NCI-H2196 (cell line): ENCODE data around the gene RAB20.

Experiments used
- DNase-seq: peaks from one replicate; lab custom pipeline; 2025; ENCODE audit not compliant: unreplicated experiment; lab: John Stamatoyannopoulos, UW

RAB20 gene

DNA sequence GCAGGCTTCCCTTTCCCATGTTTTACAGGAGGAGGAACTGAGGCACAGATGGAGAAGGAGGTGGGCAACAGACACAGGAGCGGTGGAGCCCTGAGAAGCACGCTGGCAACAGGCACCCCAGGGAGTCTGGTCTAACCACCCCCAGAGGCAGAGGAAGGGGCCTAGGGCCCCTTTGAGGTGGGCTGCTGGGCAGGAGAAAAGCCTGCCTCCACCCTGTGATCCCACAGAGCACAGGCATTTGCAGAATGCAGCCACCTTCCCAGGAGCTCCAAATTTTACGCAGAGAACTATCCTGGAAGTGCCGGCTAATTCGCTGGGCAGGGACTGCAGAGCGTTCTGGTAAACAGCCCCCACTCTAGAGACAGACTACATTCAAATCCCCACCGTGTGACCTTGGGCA lies 30.4 kb downstream of the RAB20 start:
- DNase-seq, result no peak

DNA sequence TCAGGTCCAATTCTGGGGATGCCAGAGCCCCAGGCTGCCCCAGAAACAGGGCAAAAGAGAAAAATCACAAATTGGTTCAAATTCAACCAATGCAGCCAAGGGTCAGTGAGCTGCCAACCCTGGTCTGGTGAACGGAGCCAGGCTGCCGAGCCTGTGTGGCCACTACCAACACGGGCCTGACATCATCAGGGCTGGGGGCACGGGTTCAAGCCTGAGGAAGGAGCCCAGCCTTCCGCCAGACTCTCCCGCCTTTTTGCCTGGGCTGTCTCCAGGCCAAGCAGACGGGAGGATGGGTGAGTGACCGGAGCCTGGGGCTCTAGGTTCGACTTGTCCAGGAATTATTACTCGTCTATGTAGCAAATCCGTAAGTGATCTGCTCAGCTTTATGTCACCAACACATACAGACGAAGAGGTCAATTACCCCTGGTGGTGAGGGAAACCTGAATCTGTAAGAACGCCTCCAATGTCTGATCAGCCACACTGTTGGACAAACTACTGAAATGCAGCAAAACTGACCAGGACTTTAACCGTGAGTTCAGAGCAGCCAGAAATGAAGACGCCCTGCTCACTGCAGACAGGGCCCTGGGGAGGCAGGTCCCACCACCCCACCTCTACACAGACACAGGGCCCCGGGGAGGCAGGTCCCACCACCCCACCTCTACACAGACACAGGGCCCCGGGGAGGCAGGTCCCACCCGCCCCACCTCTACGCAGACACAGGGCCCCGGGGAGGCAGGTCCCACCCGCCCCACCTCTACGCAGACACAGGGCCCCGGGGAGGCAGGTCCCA lies 31.8 kb downstream of the RAB20 start:
- no peak for DNase-seq

- no peak for DNase-seq
Observed at GRCh38 chr13:110528911-110529310, 32.6 kb downstream of the RAB20 start.

GRCh38 chr13:110528371-110528770 lies 33.2 kb downstream of the RAB20 start:
- no peak for DNase-seq

DNA sequence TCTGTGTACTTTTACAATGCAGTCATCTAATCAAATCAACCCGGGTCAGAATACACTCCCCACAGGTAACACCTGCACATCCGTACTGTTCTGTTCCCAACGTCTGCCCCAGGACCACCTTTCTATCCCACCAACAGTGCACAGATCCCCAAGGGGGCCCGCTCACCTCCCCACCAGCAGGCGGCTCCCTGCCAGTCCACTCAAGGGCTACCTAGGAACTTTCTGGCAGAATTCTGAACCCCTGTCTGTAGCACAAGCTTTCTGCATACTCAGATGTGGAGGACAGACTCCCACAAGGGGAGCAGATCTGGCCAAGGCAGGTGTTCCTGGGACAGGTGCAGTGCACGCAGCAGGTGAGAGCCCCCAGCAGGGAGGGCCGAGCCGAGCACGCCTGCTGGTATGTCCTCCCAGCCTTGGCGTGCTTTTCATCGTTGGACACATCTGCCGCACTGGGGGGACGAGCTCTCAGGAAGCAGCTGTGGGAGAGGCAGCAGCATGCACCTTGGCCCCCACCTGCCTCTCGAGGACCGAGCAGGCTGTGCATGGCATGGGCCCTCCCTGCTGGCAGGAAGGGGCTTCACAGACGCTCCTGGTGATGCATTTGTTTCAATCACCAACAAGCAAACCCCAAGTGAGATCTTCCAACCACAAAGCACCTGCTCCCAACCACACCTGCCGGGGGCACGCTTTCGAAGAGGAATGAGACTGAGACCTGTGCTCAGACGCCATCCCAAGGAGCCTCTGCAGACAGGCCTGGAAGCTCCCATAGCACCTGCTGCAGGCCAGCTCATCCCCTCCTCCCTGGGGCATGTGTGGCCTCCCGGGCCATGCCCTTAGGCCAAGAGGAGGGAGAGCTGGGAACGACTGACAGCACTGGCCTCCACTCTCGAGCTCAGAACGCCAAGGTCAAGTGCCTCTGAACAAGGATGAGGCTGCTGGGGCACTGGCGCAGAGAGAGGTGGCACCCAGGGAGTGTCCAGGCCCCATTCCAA lies 35.9 kb downstream of the RAB20 start:
- DNase-seq, result peak; percentile 72

- peak; percentile 44 for DNase-seq
Observed at GRCh38 chr13:110524541-110525257, 36.8 kb downstream of the RAB20 start.

DNA sequence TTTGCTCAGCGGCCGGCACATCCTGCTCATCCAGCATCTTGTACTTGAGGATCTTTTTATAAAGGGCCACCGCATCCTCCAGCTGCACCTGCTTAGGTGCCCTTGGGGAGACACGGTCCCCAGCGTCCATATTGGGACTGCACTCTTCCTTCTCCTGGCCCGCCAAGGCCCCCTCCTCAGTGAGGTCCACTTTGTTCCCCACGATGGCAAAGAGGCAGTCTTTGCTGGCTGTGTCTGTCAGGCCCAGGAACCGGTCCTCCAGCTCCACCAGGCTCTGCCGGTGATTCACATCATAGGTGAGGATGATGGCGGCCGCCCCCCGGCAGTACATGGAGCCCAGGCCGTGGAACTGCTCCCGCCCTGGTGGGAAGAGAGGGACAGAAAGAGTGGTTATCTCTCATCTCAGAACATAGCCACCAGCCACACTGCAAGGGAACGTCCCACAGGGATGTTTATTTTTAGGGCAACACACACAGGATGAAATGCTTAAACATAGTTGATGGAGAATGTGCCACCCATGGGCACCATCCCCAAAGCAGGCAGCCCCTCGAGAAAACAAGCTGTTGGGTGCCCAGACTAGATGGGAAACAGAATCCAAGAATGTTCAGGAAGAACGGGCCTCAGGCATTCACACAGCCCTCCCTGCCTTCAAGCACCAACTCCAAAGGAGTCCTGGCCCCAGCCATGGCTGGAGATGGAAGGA lies 37.5 kb downstream of the RAB20 start:
- DNase-seq, result no peak

DNA sequence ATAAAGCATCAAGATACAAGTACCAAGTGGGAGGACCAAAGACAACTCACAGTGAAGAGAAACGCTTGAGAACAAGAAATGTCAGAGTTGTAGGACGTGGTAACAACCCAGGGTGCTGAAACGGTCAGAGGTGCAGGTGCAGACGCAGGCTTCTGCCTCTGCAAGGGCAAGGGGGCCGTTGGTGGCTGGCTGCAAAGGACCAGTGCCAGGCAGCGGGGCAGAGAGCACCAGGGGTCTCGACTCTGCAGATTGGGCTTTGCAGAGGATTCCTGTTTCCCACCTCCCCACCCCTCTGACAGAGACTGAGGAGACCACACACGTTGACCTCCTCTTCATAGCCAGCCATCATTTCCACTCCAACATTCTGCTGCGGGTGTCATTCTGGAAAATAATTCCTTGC lies 38.3 kb downstream of the RAB20 start:
- DNase-seq, result no peak

DNA sequence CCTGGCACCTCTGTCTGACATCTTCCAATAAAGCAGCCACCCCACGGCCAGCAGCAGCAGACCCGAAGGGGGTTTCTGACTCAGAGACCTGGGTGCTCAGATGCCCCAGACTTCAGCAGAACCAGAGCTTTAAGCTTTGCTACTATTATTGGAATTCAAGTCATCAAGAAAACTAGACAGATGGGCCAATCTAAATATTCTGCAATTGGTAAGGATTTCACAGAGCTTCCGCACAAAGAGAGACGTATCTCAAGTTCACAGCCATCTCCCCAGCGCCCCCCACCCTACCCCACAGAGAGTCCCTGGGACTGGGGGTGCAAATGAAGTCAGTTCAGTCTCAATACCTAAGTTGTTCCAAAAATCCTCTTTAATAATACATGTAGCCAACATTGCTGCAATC lies 38.8 kb downstream of the RAB20 start:
- DNase-seq, result no peak

DNA sequence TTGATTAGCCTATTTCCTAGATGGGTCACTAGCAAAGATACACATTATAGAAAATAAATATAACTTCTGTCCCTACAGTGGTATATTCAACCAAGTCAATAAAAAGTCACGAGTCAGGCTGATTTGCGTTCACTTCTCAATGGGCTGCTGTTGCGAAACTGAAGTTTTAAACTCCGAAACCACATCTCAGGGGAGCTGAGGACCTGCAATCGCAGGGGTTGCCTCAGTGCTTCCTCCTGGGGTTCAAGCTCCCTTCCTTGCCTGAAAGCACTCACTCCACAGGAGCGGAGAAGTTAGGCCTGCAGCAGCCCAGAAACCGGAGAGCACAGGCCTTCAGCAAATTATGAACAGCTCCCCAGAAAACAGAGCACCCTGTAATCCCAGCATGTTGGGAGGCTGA lies 39.6 kb downstream of the RAB20 start:
- DNase-seq, result no peak

- DNase-seq, result no peak
Observed at GRCh38 chr13:110521296-110521680, 40.2 kb downstream of the RAB20 start.

- DNase-seq, result no peak
Observed at GRCh38 chr13:110520431-110521295, 40.9 kb downstream of the RAB20 start.

- no peak for DNase-seq
Observed at GRCh38 chr13:110519506-110519905, 42.0 kb downstream of the RAB20 start.

- DNase-seq, result no peak
Observed at GRCh38 chr13:110519046-110519445, 42.5 kb downstream of the RAB20 start.

DNA sequence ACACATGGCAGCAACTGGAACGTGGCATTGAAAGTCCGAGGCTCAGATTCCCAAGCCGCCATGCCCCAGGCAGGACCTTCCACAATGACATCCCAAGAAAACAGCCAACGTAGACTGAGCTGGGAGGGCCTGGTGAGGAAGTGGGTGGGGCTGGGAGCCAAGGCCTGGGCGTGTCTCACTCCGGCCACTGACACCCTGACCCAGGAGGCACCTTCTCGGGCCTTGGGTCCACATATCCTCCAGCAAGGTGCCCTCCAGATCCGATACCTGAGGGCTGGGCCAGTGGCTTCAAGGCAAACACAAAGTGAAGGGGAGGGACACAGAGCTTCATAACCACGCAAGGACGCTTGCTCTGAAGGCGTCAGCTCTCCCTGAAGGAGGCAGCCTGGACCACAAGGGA lies 43.0 kb downstream of the RAB20 start:
- DNase-seq, result no peak

DNA sequence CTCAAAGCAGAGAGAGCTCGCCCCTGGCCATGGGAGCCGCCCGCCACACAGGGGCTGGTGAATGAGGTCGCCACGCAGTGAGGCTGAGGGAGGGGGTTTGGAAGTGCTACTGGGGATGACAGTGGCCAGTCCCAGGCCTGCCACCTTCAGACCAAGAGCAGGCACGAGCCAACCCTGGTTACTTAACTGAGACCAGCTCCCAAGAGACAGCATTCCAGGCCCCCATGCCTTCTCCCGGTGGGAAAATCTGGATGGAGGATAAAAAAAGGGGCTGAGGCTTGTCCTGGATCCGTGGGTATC lies 43.3 kb downstream of the RAB20 start:
- DNase-seq, result no peak

DNA sequence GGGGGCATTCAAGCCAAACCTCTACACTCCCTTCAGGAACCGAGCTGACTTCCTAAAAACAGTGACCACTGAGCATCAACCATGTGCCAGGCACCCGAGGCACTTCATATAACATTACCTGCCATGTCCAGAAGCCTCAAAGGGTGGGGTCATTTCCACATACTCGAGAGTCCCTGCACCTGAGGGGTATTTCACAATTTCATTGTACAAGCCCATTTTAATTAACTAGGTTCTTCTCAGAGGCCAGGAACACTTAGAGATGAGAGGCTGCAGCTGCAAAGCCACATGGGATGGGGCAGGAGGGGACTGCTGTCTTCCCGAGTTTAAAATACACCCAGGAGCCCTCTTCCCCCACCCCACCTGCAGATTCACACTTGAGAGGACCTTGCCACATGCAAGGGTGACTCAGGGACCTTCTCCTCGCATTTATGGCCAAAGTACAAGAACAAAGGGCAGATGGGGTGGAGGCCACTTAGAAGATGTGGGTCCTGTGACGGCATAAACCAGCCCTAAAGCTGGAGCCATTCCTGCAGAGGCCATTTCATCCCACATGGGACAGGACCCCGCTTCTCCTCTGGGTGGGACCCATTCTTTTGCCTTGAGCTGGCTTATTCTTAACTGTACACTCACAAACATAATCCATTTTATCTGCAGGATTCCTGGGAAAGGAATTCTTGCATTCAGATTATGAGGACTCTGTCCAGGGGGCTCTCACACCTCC lies 43.9 kb downstream of the RAB20 start:
- DNase-seq, result no peak

GRCh38 chr13:110516500-110516899 lies 45.0 kb downstream of the RAB20 start:
- no peak for DNase-seq

DNA sequence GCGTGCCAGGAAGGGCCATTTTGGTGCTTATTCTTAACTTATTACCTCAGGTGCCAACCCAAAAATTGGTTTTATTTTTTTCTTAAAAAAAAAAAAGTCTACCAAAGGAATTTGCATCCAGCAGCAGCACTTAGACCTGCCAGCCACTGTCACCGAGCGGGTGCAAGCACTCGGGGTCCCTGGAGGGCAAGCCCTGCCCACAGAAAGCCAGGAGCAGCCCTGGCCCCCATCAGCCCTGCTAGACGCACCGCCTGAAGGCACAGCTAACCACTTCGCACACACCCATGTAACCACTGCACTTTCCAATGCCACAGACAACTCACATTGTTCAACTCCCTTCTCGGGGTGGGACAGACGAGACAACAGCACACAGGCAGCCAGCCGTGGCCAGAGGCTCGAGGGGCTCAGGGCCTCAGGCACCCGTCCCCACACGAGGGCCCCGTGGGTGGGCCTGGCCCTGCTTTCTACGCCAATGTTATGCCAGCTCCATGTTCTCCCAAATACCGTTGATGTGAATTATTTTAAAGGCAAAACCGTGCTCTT lies 49.3 kb downstream of the RAB20 start:
- no peak for DNase-seq
